Stimulated activated CD4-positive, alpha-beta T cell treated with anti-CD3 and anti-CD28 coated beads, TNF-alpha, amount 100 ng/mL, for 4 hours (primary cell): Measurements from ENCODE around the gene NFKB1.
A peak's percentile ranks its signal among the peaks of the same experiment; 100 is the strongest.

Experiments used
- DNase-seq, 3 experiments: peaks; one replicate each; pipeline ENCODE4 v3.0.0-alpha.2; 2020; ENCODE audit warnings: low read depth in 3 of 3

NFKB1 gene

GRCh38 chr4:102624505-102624904, 123.3 kb downstream of the NFKB1 start:
- no peak for DNase-seq

- DNase-seq: peak in 1 of 3 experiments; percentile 43
Measured at GRCh38 chr4:102625232-102625930, 124.2 kb downstream of the NFKB1 start.

DNA sequence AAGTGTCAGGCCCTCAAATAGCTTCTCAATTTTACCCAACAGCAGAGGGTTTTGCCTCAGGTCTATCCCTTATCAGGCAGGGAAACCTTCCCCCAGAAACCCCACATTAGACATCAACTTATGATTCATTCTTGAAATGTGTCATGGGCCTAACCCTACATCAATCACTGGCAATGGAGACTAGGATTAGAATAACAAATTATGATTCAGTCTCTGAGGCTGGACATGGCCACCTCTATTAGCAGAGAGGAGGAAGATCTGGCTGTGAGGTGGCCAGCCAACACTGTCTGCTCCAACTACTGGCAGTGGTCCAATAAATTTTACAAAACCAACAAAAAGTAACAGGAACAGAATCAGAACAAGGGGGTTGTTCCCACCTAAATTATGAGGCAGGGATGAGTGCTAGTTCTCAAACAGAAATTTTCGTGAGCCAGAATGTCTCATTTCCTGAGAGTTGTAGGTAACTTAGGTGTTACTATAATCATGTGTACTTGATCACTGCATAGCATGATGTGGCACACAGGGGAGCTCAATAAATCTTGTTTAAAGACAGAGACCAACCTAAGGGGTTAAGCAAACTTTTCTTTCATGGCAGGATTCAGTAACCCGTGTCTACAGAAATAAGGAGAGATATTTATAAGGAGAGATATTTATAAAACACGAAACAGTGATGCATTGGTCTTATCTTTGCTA, 126.8 kb downstream of the NFKB1 start:
- no peak for DNase-seq

- DNase-seq: no peak
Measured at GRCh38 chr4:102629673-102630072, 128.5 kb downstream of the NFKB1 start.

DNA sequence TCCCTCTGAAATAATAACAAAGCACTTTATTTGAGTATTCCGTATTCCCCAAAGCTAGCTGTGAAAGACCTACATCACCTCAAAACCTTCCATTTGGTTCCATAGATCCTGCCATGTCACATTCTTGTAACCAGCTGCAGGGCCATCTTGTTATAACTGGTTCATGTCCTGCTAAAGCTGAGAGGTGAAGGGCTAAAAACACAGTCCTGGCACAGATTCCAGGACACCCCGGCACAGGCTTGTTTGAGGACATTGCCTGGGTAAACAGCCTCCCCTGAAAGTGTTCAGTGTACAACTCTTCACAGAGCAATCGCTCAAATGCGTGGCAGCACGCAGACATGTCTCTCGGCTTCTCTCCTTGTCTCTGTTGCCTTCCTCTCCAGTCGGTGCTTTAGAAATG, 130.5 kb downstream of the NFKB1 start:
- no peak for DNase-seq

- no peak for DNase-seq
Measured at GRCh38 chr4:102632241-102633065, 131.3 kb downstream of the NFKB1 start.

GRCh38 chr4:102633100-102633499, 131.9 kb downstream of the NFKB1 start:
- no peak for DNase-seq

GRCh38 chr4:102637391-102637790, 136.2 kb downstream of the NFKB1 start:
- no peak for DNase-seq

- DNase-seq: no peak
Measured at GRCh38 chr4:102638621-102639020, 137.5 kb downstream of the NFKB1 start.

DNA sequence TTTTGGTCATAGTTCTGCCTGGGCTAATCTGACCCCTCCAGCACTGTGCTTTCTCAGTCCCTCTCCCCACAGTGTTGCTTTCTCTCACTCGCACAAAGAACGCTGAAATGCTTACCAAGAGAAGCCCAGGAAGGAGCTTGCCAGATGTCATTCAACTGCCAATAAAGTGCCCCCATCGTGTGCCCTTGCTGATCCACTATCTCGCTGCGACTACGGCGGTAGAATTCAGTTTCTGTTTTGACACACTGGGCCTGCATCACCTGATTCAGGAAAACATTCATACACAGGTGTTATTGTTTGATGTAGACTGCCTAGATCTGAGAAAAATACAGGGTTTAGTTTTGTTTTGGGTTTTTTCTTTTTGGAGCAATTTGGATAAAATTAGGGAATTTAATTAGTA, 138.4 kb downstream of the NFKB1 start:
- DNase-seq: no peak

DNA sequence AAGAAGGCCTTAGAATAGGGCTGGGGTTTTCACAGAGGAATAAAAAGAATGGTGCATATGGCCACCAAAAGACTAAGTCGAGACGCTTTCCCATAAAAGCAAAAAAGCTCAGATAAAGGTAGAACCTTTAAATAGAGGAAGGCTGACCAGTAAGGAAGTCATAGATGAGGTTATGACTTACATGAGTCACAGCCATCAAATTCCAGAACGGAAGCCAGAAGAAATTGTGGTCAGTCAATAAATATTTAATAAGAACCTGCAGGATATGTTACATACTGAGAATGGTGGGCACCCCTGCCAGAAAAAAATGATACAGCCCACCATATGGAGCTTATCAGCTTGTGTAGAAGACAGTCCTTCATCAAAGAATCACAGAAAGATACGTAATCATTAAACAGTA, 139.5 kb downstream of the NFKB1 start:
- DNase-seq: no peak

- no peak for DNase-seq
Measured at GRCh38 chr4:102641793-102642192, 140.6 kb downstream of the NFKB1 start.

GRCh38 chr4:102642631-102643298, 141.6 kb downstream of the NFKB1 start:
- DNase-seq: no peak

DNA sequence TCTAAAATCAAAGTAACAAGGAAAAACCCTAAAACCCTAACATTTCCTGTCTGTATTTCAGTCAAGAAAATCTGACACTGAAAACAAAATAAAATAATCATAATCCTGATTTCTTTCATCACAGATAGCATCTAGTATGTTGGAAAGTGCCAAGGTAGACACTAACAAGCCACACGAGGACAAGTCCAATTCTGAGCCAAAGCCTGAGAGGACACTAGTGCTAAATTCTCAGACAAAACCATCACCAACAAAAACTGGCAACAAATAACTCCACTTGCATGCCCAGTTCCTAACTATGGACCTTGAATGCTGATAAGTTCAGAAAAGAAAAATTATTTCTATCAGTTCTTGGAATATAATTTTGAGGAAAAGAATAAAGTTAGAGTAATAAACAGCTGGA, 146.0 kb downstream of the NFKB1 start:
- no peak for DNase-seq

GRCh38 chr4:102657206-102657605, 156.0 kb downstream of the NFKB1 start:
- DNase-seq: no peak

DNA sequence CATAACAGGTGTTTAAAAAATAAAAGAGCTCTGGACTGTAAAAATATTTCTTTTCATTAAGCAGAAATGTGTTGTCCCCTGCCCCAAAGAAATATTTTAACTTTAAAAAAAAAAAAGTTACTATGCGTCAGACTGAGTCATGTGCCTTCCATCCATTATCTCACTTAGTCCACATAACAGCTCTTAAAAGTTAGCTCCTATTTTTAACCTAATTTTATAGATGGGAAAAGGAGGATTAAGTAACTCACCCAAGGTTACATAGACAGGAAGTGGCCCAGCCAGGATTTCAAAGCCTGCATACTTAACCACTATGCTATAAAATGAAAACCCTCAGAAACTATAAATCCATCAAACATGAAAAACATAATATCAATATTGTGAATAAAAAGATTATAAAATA, 161.9 kb downstream of the NFKB1 start:
- DNase-seq: no peak

- DNase-seq: no peak
Measured at GRCh38 chr4:102665527-102665926, 164.4 kb downstream of the NFKB1 start.
